H1 (cell line): ENCODE results near the gene GPR141. TPM values are rescaled to one million over a fixed set of nuclear protein-coding genes. Genes with fewer than 3 reads are reported as not detected.

Experiments used
- CTCF ChIA-PET: fragments of 300-600 bp; sonication (Branson Sonifier 250); formaldehyde crosslinking; loops from one replicate; lab custom pipeline; 2021; ENCODE audit not compliant: partially characterized antibody; lab: Charles Lee
- POLR2A ChIA-PET: fragments of 300-600 bp; sonication (Branson Sonifier 250); formaldehyde crosslinking; loops from one replicate; lab custom pipeline; 2021; ENCODE audit warnings: inconsistent platforms; ENCODE audit not compliant: partially characterized antibody; lab: Charles Lee
- DNase-seq, 2 experiments: peaks; one replicate each; pipeline versions ENCODE4 v3.0.0 to v3.0.0-alpha.2; 2010 to 2022; ENCODE audit warnings: low spot score in 2 of 2, low read depth in 1 of 2, mixed read lengths in 1 of 2
- FAIRE-seq: peaks from 2 replicates; lab custom pipeline; 2011; peaks lifted over from hg19 to GRCh38; lab: Jason Lieb, UNC
- H2AFZ ChIP-seq: 2 replicates; pipeline ENCODE4 v1.8.1; 2012; ENCODE audit warnings: low read length, inconsistent platforms
- H2AK5ac ChIP-seq: 2 replicates; pipeline ENCODE4 v1.6.1; 2013; ENCODE audit warnings: low read depth, low read length
- H2BK120ac ChIP-seq: replicated peaks from 2 replicates; pipeline ENCODE3; 2013; ENCODE audit warnings: low read depth, low read length, inconsistent platforms
- H2BK12ac ChIP-seq: 2 replicates; pipeline ENCODE4 v1.6.1; 2013; ENCODE audit warnings: low read depth, low read length
- H2BK15ac ChIP-seq: 2 replicates; pipeline ENCODE4 v1.6.1; 2013; ENCODE audit warnings: low read length
- H2BK20ac ChIP-seq: 2 replicates; pipeline ENCODE4 v1.6.1; 2013; ENCODE audit warnings: low read length
- H2BK5ac ChIP-seq: 2 replicates; pipeline ENCODE4 v1.6.1; 2013; ENCODE audit warnings: low read depth, low read length
- H3K14ac ChIP-seq: 2 replicates; pipeline ENCODE4 v1.6.1; 2013; ENCODE audit warnings: inconsistent platforms; ENCODE audit not compliant: insufficient read length
- H3K18ac ChIP-seq: 2 replicates; pipeline ENCODE4 v1.6.1; 2013; ENCODE audit warnings: low read length; ENCODE audit errors: extremely low read depth
- H3K23ac ChIP-seq: 2 replicates; pipeline ENCODE4 v1.6.1; 2013; ENCODE audit warnings: inconsistent platforms; ENCODE audit not compliant: insufficient read length
- H3K23me2 ChIP-seq: 2 replicates; pipeline ENCODE4 v1.6.1; 2013; ENCODE audit warnings: low read depth, low read length
- H3K27ac ChIP-seq: 2 replicates; pipeline ENCODE4 v1.6.1; 2011; ENCODE audit warnings: low read depth, low read length, inconsistent platforms
- H3K27me3 ChIP-seq, 4 experiments: replicated peaks in 1 of 4; 1 replicate in 1 of 4; 2 replicates in 3 of 4; pipeline versions ENCODE4 v1.6.1 to v1.8.1; 2011 to 2013; ENCODE audit warnings: low read length in 3 of 4, mild to moderate bottlenecking in 3 of 4, inconsistent platforms in 2 of 4, mixed read lengths in 2 of 4, moderate library complexity in 1 of 4; ENCODE audit not compliant: control insufficient read depth in 3 of 4, insufficient read depth in 3 of 4; ENCODE audit errors: extremely low read depth in 1 of 4
- H3K36me3 ChIP-seq, 4 experiments: 2 replicates each; pipeline versions ENCODE4 v1.6.1 to v1.8.1; 2011 to 2013; ENCODE audit warnings: mild to moderate bottlenecking in 4 of 4, low read length in 3 of 4, moderate library complexity in 2 of 4, control low read depth in 1 of 4, inconsistent platforms in 1 of 4; ENCODE audit not compliant: insufficient read depth in 4 of 4, control insufficient read depth in 2 of 4
- H3K4ac ChIP-seq: replicated peaks from 2 replicates; pipeline ENCODE3; 2013; ENCODE audit warnings: low read length, low read depth, mixed read lengths, inconsistent platforms; ENCODE audit not compliant: insufficient read length
- H3K4me1 ChIP-seq, 4 experiments: replicated peaks in 1 of 4; 1 replicate in 1 of 4; 2 replicates in 3 of 4; pipeline versions ENCODE4 v1.6.1 to v1.8.1; 2011 to 2013; ENCODE audit warnings: low read length in 3 of 4, inconsistent platforms in 2 of 4, mixed read lengths in 1 of 4; ENCODE audit not compliant: insufficient read depth in 4 of 4, control insufficient read depth in 3 of 4
- H3K4me2 ChIP-seq, 2 experiments: 2 replicates each; pipeline versions ENCODE4 v1.6.1 to v1.8.1; 2011 to 2013; ENCODE audit warnings: low read depth in 2 of 2, low read length in 2 of 2, control low read depth in 1 of 2, inconsistent platforms in 1 of 2, mild to moderate bottlenecking in 1 of 2; ENCODE audit not compliant: insufficient read depth in 1 of 2
- H3K4me3 ChIP-seq, 4 experiments: fragments of 200-600, 300-600 bp in 1 of 4; sonication (generic), shearing (Covaris generic), sonication (Bioruptor Twin) in 1 of 4; 2 replicates each; pipeline versions ENCODE4 v1.5.1 to v1.8.1; 2011 to 2016; ENCODE audit warnings: low read length in 4 of 4, low read depth in 3 of 4, control low read depth in 2 of 4, inconsistent platforms in 2 of 4, mild to moderate bottlenecking in 2 of 4, mixed read lengths in 1 of 4, moderate library complexity in 1 of 4; ENCODE audit not compliant: insufficient read depth in 2 of 4; ENCODE audit errors: extremely low read depth in 1 of 4
- H3K56ac ChIP-seq: replicated peaks from 2 replicates; pipeline ENCODE3; 2013; ENCODE audit warnings: low read depth, mild to moderate bottlenecking, mixed read lengths, low read length, inconsistent platforms; ENCODE audit not compliant: insufficient read length
- H3K79me1 ChIP-seq: 2 replicates; pipeline ENCODE4 v1.6.1; 2013; ENCODE audit warnings: low read depth, low read length, control low read depth
- H3K79me2 ChIP-seq, 2 experiments: 2 replicates each; pipeline versions ENCODE4 v1.6.1 to v1.8.1; 2012 to 2013; ENCODE audit warnings: low read length in 2 of 2, mild to moderate bottlenecking in 2 of 2, inconsistent platforms in 1 of 2; ENCODE audit not compliant: insufficient read depth in 2 of 2, control insufficient read depth in 1 of 2
- H3K9ac ChIP-seq, 4 experiments: replicated peaks in 1 of 4; 1 replicate in 1 of 4; 2 replicates in 3 of 4; pipeline versions ENCODE4 v1.6.1 to v1.8.1; 2011 to 2013; ENCODE audit warnings: low read depth in 3 of 4, low read length in 3 of 4, control low read depth in 2 of 4, mild to moderate bottlenecking in 2 of 4, moderate library complexity in 2 of 4, inconsistent platforms in 1 of 4; ENCODE audit errors: extremely low read depth in 1 of 4
- H3K9me3 ChIP-seq, 2 experiments: 2 replicates each; pipeline versions ENCODE4 v1.6.1 to v1.8.1; 2012 to 2013; ENCODE audit warnings: mild to moderate bottlenecking in 2 of 2, moderate library complexity in 2 of 2, control low read depth in 1 of 2, inconsistent platforms in 1 of 2, low read depth in 1 of 2, low read length in 1 of 2, mixed read lengths in 1 of 2; ENCODE audit not compliant: insufficient read depth in 2 of 2
- H4K20me1 ChIP-seq, 2 experiments: replicated peaks in 1 of 2; 2 replicates each; pipeline versions ENCODE3 to v1.8.1; 2011 to 2013; ENCODE audit warnings: inconsistent platforms in 2 of 2, low read length in 2 of 2, mild to moderate bottlenecking in 1 of 2; ENCODE audit not compliant: insufficient read depth in 2 of 2, control insufficient read depth in 1 of 2
- H4K5ac ChIP-seq: 2 replicates; pipeline ENCODE4 v1.6.1; 2013; ENCODE audit warnings: low read length, low read depth, mixed read lengths, inconsistent platforms; ENCODE audit not compliant: insufficient read length
- H4K8ac ChIP-seq: 2 replicates; pipeline ENCODE4 v1.8.0; 2013; ENCODE audit warnings: mild to moderate bottlenecking, moderate library complexity, low read length, inconsistent platforms; ENCODE audit not compliant: insufficient read depth; ENCODE audit errors: extremely low read depth
- H4K91ac ChIP-seq: replicated peaks from 2 replicates; pipeline ENCODE3; 2013; ENCODE audit warnings: low read length, mixed read lengths, inconsistent platforms; ENCODE audit not compliant: insufficient read length
- EP300 ChIP-seq, 2 experiments: IDR thresholded peaks; 1 replicate in 1 of 2; 2 replicates in 1 of 2; pipeline ENCODE4 v1.6.1; 2011 to 2012; ENCODE audit warnings: low read depth in 2 of 2, low read length in 2 of 2, mild to moderate bottlenecking in 2 of 2, borderline replicate concordance in 1 of 2, inconsistent platforms in 1 of 2, moderate library complexity in 1 of 2
- HDAC2 ChIP-seq, 2 experiments: fragments of 300-600 bp in 1 of 2; sonication (generic) in 1 of 2; IDR thresholded peaks; 2 replicates each; pipeline ENCODE4 v1.6.1; 2011 to 2012; ENCODE audit warnings: low read depth in 2 of 2, low read length in 2 of 2, mild to moderate bottlenecking in 2 of 2, moderate library complexity in 2 of 2, borderline replicate concordance in 1 of 2, inconsistent platforms in 1 of 2
- JUN ChIP-seq: IDR thresholded peaks from 2 replicates; pipeline ENCODE4 v1.6.1; 2011; ENCODE audit warnings: low read depth, mild to moderate bottlenecking, improper control_type of control experiment, low read length
- NANOG ChIP-seq: IDR thresholded peaks from 2 replicates; pipeline ENCODE4 v1.6.1; 2011; ENCODE audit warnings: low read length, low read depth, mild to moderate bottlenecking, inconsistent platforms; ENCODE audit not compliant: insufficient read depth, poor library complexity, severe bottlenecking
- RAD21 ChIP-seq, 2 experiments: IDR thresholded peaks in 1 of 2; conservative IDR thresholded peaks in 1 of 2; 2 replicates each; pipeline ENCODE4 v1.6.1; 2011; ENCODE audit warnings: low read depth in 2 of 2, low read length in 2 of 2, improper control_type of control experiment in 1 of 2, inconsistent platforms in 1 of 2, mild to moderate bottlenecking in 1 of 2, moderate library complexity in 1 of 2
- TCF12 ChIP-seq: IDR thresholded peaks from 2 replicates; pipeline ENCODE4 v1.6.1; 2011; ENCODE audit warnings: low read depth, mild to moderate bottlenecking, low read length
- USF2 ChIP-seq: IDR thresholded peaks from 2 replicates; pipeline ENCODE4 v1.6.1; 2011; ENCODE audit warnings: low read length, improper control_type of control experiment
- WGBS, 2 experiments: shearing (Covaris generic) in 1 of 2; methylation state at CpG; one replicate each; pipeline versions ENCODE4 v1.1.6 to v1.1.7; 2013 to 2015; ENCODE audit warnings: low lambda C conversion rate in 2 of 2, mixed read lengths in 2 of 2, inconsistent platforms in 1 of 2, low coverage in 1 of 2, missing lambda C conversion rate in 1 of 2; ENCODE audit not compliant: insufficient replicate concordance in 2 of 2, insufficient coverage in 1 of 2, insufficient read length in 1 of 2; ENCODE audit errors: extremely low coverage in 1 of 2, missing lambda C conversion rate in 1 of 2; 5-methylcytosine and 5-hydroxymethylcytosine counted together
- polyA plus RNA-seq, 7 experiments: library from polyadenylated mRNA; depleted of rRNA in 3 of 7; stranded (reverse) in 5 of 7; unstranded in 2 of 7; fragments of >200 nt in 5 of 7; fragments of 200-250 nt in 2 of 7; gene quantifications; 1 replicate in 5 of 7; 2 replicates in 1 of 7; 4 replicates in 1 of 7; pipeline versions ENCODE4 v1.2.1 to v1.2.3, GENCODE V29; 2011 to 2013; ENCODE audit warnings: missing spikeins in 2 of 7, mixed read lengths in 2 of 7
- total RNA-seq: library from RNA; stranded (reverse); fragmentation: NEBNext Ultra II Directional; extraction: Animal tissue kit (Norgen Biotek cat#: 25700); gene quantifications from 2 replicates; pipeline ENCODE4 v1.2.1, GENCODE V29; 2021

GPR141 gene
- total and polyA plus RNA-seq, 2 of the 8 experiments (the other 6 are each of a cell fraction or from before 2014, with no cell fraction given), result 0.45 to 1.0 TPM

- 92% methylated on average over 6 of the region's 6 CpGs; no CpG with 5 or more reads in 1 of the 2 experiments for WGBS, 2 experiments
- Histone ChIP-seq H2BK20ac (no peak overlapping the region), H3K14ac (no peak overlapping the region), H2AFZ (no peak overlapping the region), H3K56ac (no peak overlapping the region), H4K20me1 (no peaks in the 10 kb centered on the region), H3K23me2 (no peaks in the 10 kb centered on the region), H3K27ac (no peak overlapping the region), H4K5ac (no peak overlapping the region), H3K4ac (no peak overlapping the region), H3K4me1 (no peaks in the 10 kb centered on the region), H3K27me3 (no peaks in the 10 kb centered on the region), H3K18ac (no peak overlapping the region), H2BK120ac (no peak overlapping the region), H3K23ac (no peak overlapping the region), H3K9me3 (peaks cover 5 to 9% of the 10 kb centered on the region in 2 experiments), H4K91ac (no peak overlapping the region), H2AK5ac (no peak overlapping the region), H2BK15ac (no peak overlapping the region), H3K9ac (no peak overlapping the region), H3K79me1 (no peaks in the 10 kb centered on the region), H2BK12ac (no peak overlapping the region), H3K79me2 (no peaks in the 10 kb centered on the region), H3K36me3 (no peaks in the 10 kb centered on the region; a peak in 1 of 8 replicates), H4K8ac (no peak overlapping the region), H2BK5ac (no peak overlapping the region), H3K4me2 (no peak overlapping the region), H3K4me3 (no peak overlapping the region)
- ChIA-PET POLR2A (interaction anchor here (0.7 kb wide), 1 partner anchor 853 kb away, joined by 3 read pairs; no protein-coding TSS in a partner anchor), CTCF (no interaction called here)
- DNase-seq (no peak), FAIRE-seq (no peak)
- TF ChIP-seq JUN, result no peak
- no peak for TF ChIP-seq NANOG
- TF ChIP-seq HDAC2 (IDR thresholded peaks at IDR 0.05; ENCODE audit: borderline replicate concordance in 1 of 2, low read depth in 2 of 2, low read length in 2 of 2), result no peak
- no peak for TF ChIP-seq RAD21 (IDR thresholded peaks at IDR 0.05 in 1 of 2, conservative IDR thresholded peaks at IDR 0.05 in 1 of 2; ENCODE audit: low read depth in 2 of 2, low read length in 2 of 2)
- no peak for TF ChIP-seq USF2
- TF ChIP-seq EP300 (IDR thresholded peaks at IDR 0.05; ENCODE audit: borderline replicate concordance in 1 of 2, low read depth in 2 of 2, low read length in 2 of 2), result no peak
- TF ChIP-seq TCF12, result no peak
Measured at GRCh38 chr7:37770838-37771237, 87.3 kb downstream of the GPR141 start.
